CD4-positive, alpha-beta memory T cell (primary cell): ENCODE results near the gene SULT6B1. TPM values are rescaled to one million over a fixed set of nuclear protein-coding genes. Genes with fewer than 3 reads are reported as not detected.
"Not testable (repeated sequence)": the region's sequence is repeated elsewhere in the genome, so short reads cannot be mapped to it uniquely, and the experiment has no call there.

Experiments
- CTCF ChIA-PET: fragments of 350-600 bp; sonication (Branson Sonifier 250); formaldehyde crosslinking; loops from one replicate; lab custom pipeline; 2021; ENCODE audit warnings: inconsistent platforms; ENCODE audit not compliant: partially characterized antibody; lab: Charles Lee
- POLR2A ChIA-PET: fragments of 350-600 bp; sonication (Branson Sonifier 250); formaldehyde crosslinking; loops from one replicate; lab custom pipeline; 2021; ENCODE audit not compliant: partially characterized antibody; lab: Charles Lee
- DNase-seq, 5 donors: peaks; one replicate each; pipeline versions ENCODE4 v3.0.0 to v3.0.0-alpha.2; 2020 to 2022; ENCODE audit warnings: mixed read lengths in 1 of 5
- H3K27ac ChIP-seq: one replicate; pipeline ENCODE4 v1.7.0; 2013; ENCODE audit warnings: low read depth, low read length
- H3K27me3 ChIP-seq: 2 replicates; pipeline ENCODE4 v1.7.0; 2013; ENCODE audit warnings: mild to moderate bottlenecking, low read length, moderate library complexity; ENCODE audit not compliant: insufficient read depth
- H3K36me3 ChIP-seq: 2 replicates; pipeline ENCODE4 v1.7.0; 2013; ENCODE audit warnings: mild to moderate bottlenecking, low read length, moderate library complexity; ENCODE audit not compliant: insufficient read depth
- H3K4me1 ChIP-seq: 2 replicates; pipeline ENCODE4 v1.7.0; 2013; ENCODE audit warnings: mild to moderate bottlenecking, low read length, moderate library complexity; ENCODE audit not compliant: insufficient read depth
- H3K4me3 ChIP-seq, 2 donors: one replicate each; pipeline ENCODE4 v1.7.0; 2013; ENCODE audit warnings: low read length in 2 of 2, mild to moderate bottlenecking in 1 of 2
- H3K9me3 ChIP-seq, 2 donors: one replicate each; pipeline ENCODE4 v1.7.0; 2013; ENCODE audit warnings: low read length in 2 of 2, control low read depth in 1 of 2; ENCODE audit not compliant: control insufficient read depth in 1 of 2
- H3K27ac Mint-ChIP-seq, 7 donors: one replicate each; pipeline ENCODE4 v1.8.0; 2020 to 2021; ENCODE audit warnings: mixed read lengths in 7 of 7, mild to moderate bottlenecking in 6 of 7, inconsistent platforms in 3 of 7, moderate library complexity in 3 of 7
- H3K27me3 Mint-ChIP-seq, 2 donors: one replicate each; pipeline ENCODE4 v1.8.0; 2020 to 2021; ENCODE audit warnings: mixed read lengths in 2 of 2
- H3K36me3 Mint-ChIP-seq, 2 donors: one replicate each; pipeline ENCODE4 v1.8.0; 2020 to 2021; ENCODE audit warnings: mixed read lengths in 2 of 2, inconsistent platforms in 1 of 2, mild to moderate bottlenecking in 1 of 2
- H3K4me1 Mint-ChIP-seq, 4 donors: one replicate each; pipeline ENCODE4 v1.8.0; 2020 to 2021; ENCODE audit warnings: mixed read lengths in 4 of 4, mild to moderate bottlenecking in 1 of 4
- H3K4me3 Mint-ChIP-seq, 8 donors: one replicate each; pipeline ENCODE4 v1.8.0; 2020 to 2021; ENCODE audit warnings: mixed read lengths in 8 of 8, mild to moderate bottlenecking in 7 of 8, moderate library complexity in 6 of 8, inconsistent platforms in 3 of 8
- H3K9me3 Mint-ChIP-seq, 8 donors: one replicate each; pipeline ENCODE4 v1.8.0; 2020 to 2021; ENCODE audit warnings: mixed read lengths in 8 of 8, mild to moderate bottlenecking in 5 of 8, inconsistent platforms in 3 of 8, moderate library complexity in 1 of 8
- intact Hi-C: fragments of 100-400 bp; cut with micrococcal nuclease; formaldehyde crosslinking; loops from one replicate; pipeline ENCODE4 v1.15.1; 2023
- polyA plus RNA-seq, 2 donors: library from polyadenylated mRNA; unstranded; fragments of 300-500 nt; fragmentation: Illumina TruSeq; gene quantifications; one replicate each; pipeline ENCODE4 v1.2.3, GENCODE V29; 2021
- total RNA-seq, 2 experiments: library from RNA; stranded (reverse); gene quantifications; one replicate each; pipeline ENCODE4 v1.2.3, GENCODE V29; 2021

Gene SULT6B1
- total and polyA plus RNA-seq, 4 experiments from 2014 or later: not detected

- H3K9me3 ChIP-seq, intact Hi-C loops, CTCF ChIA-PET, H3K9me3 Mint-ChIP-seq, DNase-seq, H3K27me3 ChIP-seq, H3K4me3 ChIP-seq, POLR2A ChIA-PET, H3K27ac ChIP-seq, H3K27me3 Mint-ChIP-seq: not testable (repeated sequence)
- Histone ChIP-seq H3K36me3 (peaks cover 35% of the 10 kb centered on the region), H3K4me1 (peaks cover 45% of the 10 kb centered on the region)
- Mint-ChIP-seq H3K4me3 (peak overlapping the region in 2 of 8 donors; percentile 43 to 45), H3K27ac (peak overlapping the region in 2 of 7 donors; percentile 24 to 84), H3K4me1 (peaks cover 39 to 64% (median 50%) of the 10 kb centered on the region in 4 donors), H3K36me3 (peaks cover 36 to 66% of the 10 kb centered on the region in 2 donors)
These were observed 36.7 kb upstream of the SULT6B1 start for GRCh38 chr2:37225129-37225528.

DNA sequence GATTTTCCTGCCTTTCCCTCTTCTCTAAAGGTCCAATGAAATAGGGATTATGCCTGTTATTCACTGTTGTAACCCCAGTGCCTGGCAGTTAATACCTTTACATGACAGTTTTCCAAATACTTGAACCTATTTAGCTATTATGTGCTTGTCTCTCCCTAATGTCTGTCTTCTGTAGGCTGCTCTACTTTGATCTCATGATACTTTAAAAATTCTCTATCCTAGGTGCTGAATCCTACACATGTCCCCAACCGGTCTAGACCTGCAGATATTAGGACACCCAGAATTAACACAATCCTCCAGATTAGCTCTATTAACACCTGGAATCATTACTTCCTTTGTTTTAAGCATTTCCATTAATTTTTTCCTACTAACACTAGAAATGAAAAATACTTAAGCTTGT lies 35.6 kb upstream of the SULT6B1 start:
- Mint-ChIP-seq H3K4me3 (no peak overlapping the region), H3K36me3 (peaks cover 36 to 73% of the 10 kb centered on the region in 2 donors)

GRCh38 chr2:37223131-37223530 lies 34.7 kb upstream of the SULT6B1 start:
- ChIA-PET CTCF (no interaction called here), POLR2A (interaction anchor here (1.1 to 1.3 kb wide), 2 partner anchors 9 to 10 kb away, joined by 3 to 5 read pairs; partner anchors contain the start of genes CEBPZ and NDUFAF7)
- Histone ChIP-seq H3K4me3 (no peak overlapping the region), H3K36me3 (peaks cover 48% of the 10 kb centered on the region), H3K27ac (no peak overlapping the region), H3K9me3 (no peaks in the 10 kb centered on the region), H3K4me1 (peaks cover 31% of the 10 kb centered on the region), H3K27me3 (no peaks in the 10 kb centered on the region)
- no peak for DNase-seq
- H3K27ac Mint-ChIP-seq: peak overlapping the region in 2 of 7 donors; percentile 47 to 57
- peak overlapping the region in 1 of 8 donors; percentile 9 for H3K4me3 Mint-ChIP-seq
- no peaks in the 10 kb centered on the region for H3K9me3 Mint-ChIP-seq
- intact Hi-C loops: no loop called here
- H3K36me3 Mint-ChIP-seq: peaks cover 39 to 74% of the 10 kb centered on the region in 2 donors
- no peaks in the 10 kb centered on the region for H3K27me3 Mint-ChIP-seq
- peaks cover 35 to 59% (median 45%) of the 10 kb centered on the region in 4 donors for H3K4me1 Mint-ChIP-seq

More for the DNA sequence above, 35.6 kb upstream of the SULT6B1 start:
- H3K27me3 ChIP-seq: no peaks in the 10 kb centered on the region
- DNase-seq: no peak
- Mint-ChIP-seq H3K27ac (peak overlapping the region in 1 of 7 donors; percentile 59), H3K27me3 (no peaks in the 10 kb centered on the region), H3K9me3 (no peaks in the 10 kb centered on the region), H3K4me1 (peaks cover 36 to 59% (median 48%) of the 10 kb centered on the region in 4 donors)
- peaks cover 35% of the 10 kb centered on the region for H3K4me1 ChIP-seq
- H3K9me3 ChIP-seq: no peaks in the 10 kb centered on the region
- peaks cover 43% of the 10 kb centered on the region for H3K36me3 ChIP-seq
- no peak overlapping the region for H3K4me3 ChIP-seq
- CTCF ChIA-PET: no interaction called here
- intact Hi-C loops: no loop called here
- POLR2A ChIA-PET: interaction anchor here (1.3 kb wide), 1 partner anchor 9 kb away, joined by 5 read pairs; no protein-coding TSS in a partner anchor
- no peak overlapping the region for H3K27ac ChIP-seq

- Mint-ChIP-seq H3K4me1 (peaks cover 11 to 24% (median 19%) of the 10 kb centered on the region in 4 donors), H3K27me3 (no peaks in the 10 kb centered on the region), H3K4me3 (no peak overlapping the region), H3K36me3 (peaks cover 37 to 69% of the 10 kb centered on the region in 2 donors), H3K27ac (no peak overlapping the region), H3K9me3 (no peaks in the 10 kb centered on the region)
- Histone ChIP-seq H3K36me3 (peaks cover 49% of the 10 kb centered on the region), H3K4me1 (peaks cover 6% of the 10 kb centered on the region), H3K9me3 (no peaks in the 10 kb centered on the region), H3K27ac (no peak overlapping the region), H3K4me3 (no peak overlapping the region), H3K27me3 (no peaks in the 10 kb centered on the region)
- intact Hi-C loops: no loop called here
- DNase-seq: no peak
- POLR2A ChIA-PET: no interaction called here
- CTCF ChIA-PET: interaction anchor here (1.4 to 1.5 kb wide), 2 partner anchors 9 to 13 kb away, joined by 3 read pairs; partner anchors contain the start of genes CEBPZ and NDUFAF7
These were observed 30.6 kb upstream of the SULT6B1 start for GRCh38 chr2:37219046-37219445.

DNA sequence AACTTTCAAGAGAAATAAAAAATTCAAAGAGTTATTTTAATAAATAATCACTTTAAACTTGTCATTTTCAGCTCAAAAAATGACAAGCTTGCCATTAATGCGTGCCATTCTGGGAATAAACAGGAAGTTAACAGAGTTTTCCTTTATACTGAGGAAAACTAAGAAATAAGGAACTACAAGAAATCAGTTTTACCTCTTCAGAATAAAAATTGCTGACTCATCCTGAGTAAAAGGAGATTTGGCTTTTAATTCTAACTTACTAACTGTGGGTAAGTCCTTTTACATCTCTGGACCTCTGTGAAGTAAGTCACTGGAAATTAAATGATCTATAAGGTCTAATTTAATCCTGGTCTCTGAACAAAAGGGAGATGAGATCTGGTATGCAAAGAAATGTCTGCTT lies 26.8 kb upstream of the SULT6B1 start:
- ChIA-PET CTCF (no interaction called here), POLR2A (interaction anchor here (0.5 kb wide), 1 partner anchor 44 kb away, joined by 3 read pairs; no protein-coding TSS in a partner anchor)
- Histone ChIP-seq H3K27me3 (no peaks in the 10 kb centered on the region), H3K4me1 (no peaks in the 10 kb centered on the region), H3K4me3 (no peak overlapping the region), H3K9me3 (no peaks in the 10 kb centered on the region), H3K27ac (no peak overlapping the region), H3K36me3 (peaks cover 52% of the 10 kb centered on the region)
- intact Hi-C loops: no loop called here
- peaks cover 0 to 5% (median 0%) of the 10 kb centered on the region in 8 donors for H3K9me3 Mint-ChIP-seq
- no peaks in the 10 kb centered on the region for H3K27me3 Mint-ChIP-seq
- H3K4me3 Mint-ChIP-seq: no peak overlapping the region
- no peak for DNase-seq
- H3K36me3 Mint-ChIP-seq: peaks cover 44 to 69% of the 10 kb centered on the region in 2 donors
- peaks cover 0 to 2% (median 0%) of the 10 kb centered on the region in 4 donors for H3K4me1 Mint-ChIP-seq
- no peak overlapping the region for H3K27ac Mint-ChIP-seq

DNA sequence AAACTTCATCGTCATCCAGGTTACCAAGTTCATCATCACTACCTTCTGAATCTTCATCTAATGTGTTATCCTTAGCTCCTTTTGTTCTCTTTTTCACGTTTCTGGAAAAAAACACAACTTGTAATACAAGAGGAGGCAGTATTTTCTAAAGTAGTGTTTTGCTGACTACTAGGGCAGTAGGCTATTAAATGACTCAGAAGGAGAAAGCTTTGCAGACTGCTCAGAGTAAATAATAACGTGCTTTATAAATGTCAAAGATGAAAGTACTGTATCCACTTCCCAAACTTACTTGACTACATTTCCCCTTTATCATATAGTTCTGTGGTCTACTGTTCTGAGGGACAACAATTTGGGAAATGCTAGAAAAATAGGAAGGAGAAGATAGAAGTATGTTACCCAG lies 23.5 kb upstream of the SULT6B1 start:
- POLR2A ChIA-PET: interaction anchor here (0.7 to 1.3 kb wide), 3 partner anchors 15 to 32 kb away, joined by 3 to 4 read pairs (median 3); partner anchors contain the start of genes CEBPZ and NDUFAF7
- intact Hi-C loops: no loop called here
- H3K27ac Mint-ChIP-seq: peak overlapping the region in 1 of 7 donors; percentile 39
- CTCF ChIA-PET: interaction anchor here (1.6 kb wide), 1 partner anchor 43 kb away, joined by 6 read pairs; no protein-coding TSS in a partner anchor
- H3K4me1 Mint-ChIP-seq: peaks cover 4 to 21% (median 16%) of the 10 kb centered on the region in 4 donors
- no peak overlapping the region for H3K27ac ChIP-seq
- H3K9me3 Mint-ChIP-seq: peaks cover 11 to 38% (median 28%) of the 10 kb centered on the region in 8 donors
- no peak for DNase-seq
- peaks cover 54% of the 10 kb centered on the region for H3K36me3 ChIP-seq
- no peak overlapping the region for H3K4me3 Mint-ChIP-seq
- peaks cover 74 to 84% of the 10 kb centered on the region in 2 donors for H3K36me3 Mint-ChIP-seq
- H3K27me3 ChIP-seq: no peaks in the 10 kb centered on the region
- H3K4me3 ChIP-seq: no peak overlapping the region
- no peaks in the 10 kb centered on the region for H3K4me1 ChIP-seq
- peaks cover 0 to 3% of the 10 kb centered on the region in 2 donors for H3K9me3 ChIP-seq
- H3K27me3 Mint-ChIP-seq: no peaks in the 10 kb centered on the region

GRCh38 chr2:37211212-37211611 lies 22.7 kb upstream of the SULT6B1 start:
- H3K4me3 ChIP-seq: no peak overlapping the region
- H3K9me3 ChIP-seq: peaks cover 0 to 3% of the 10 kb centered on the region in 2 donors
- H3K36me3 Mint-ChIP-seq: peaks cover 77 to 85% of the 10 kb centered on the region in 2 donors
- H3K4me1 Mint-ChIP-seq: peaks cover 8 to 22% (median 18%) of the 10 kb centered on the region in 4 donors
- CTCF ChIA-PET: interaction anchor here (1.6 kb wide), 1 partner anchor 43 kb away, joined by 6 read pairs; no protein-coding TSS in a partner anchor
- H3K9me3 Mint-ChIP-seq: peaks cover 15 to 44% (median 32%) of the 10 kb centered on the region in 8 donors
- no peaks in the 10 kb centered on the region for H3K27me3 Mint-ChIP-seq
- peaks cover 56% of the 10 kb centered on the region for H3K36me3 ChIP-seq
- no peaks in the 10 kb centered on the region for H3K27me3 ChIP-seq
- H3K27ac Mint-ChIP-seq: peak overlapping the region in 1 of 7 donors; percentile 39
- POLR2A ChIA-PET: interaction anchor here (0.7 to 1.3 kb wide), 3 partner anchors 14 to 32 kb away, joined by 3 to 4 read pairs (median 3); partner anchors contain the start of genes CEBPZ and NDUFAF7
- H3K27ac ChIP-seq: no peak overlapping the region
- H3K4me1 ChIP-seq: no peaks in the 10 kb centered on the region
- intact Hi-C loops: no loop called here
- no peak overlapping the region for H3K4me3 Mint-ChIP-seq
- no peak for DNase-seq
